GM12873 (cell line): ENCODE results near the gene GCN1.

Experiments used
- TF ChIP-seq, protein P1 (sequence below): IDR thresholded peaks from 2 replicates; pipeline ENCODE4 v1.5.1; 2012; ENCODE audit warnings: low read depth, mild to moderate bottlenecking, moderate library complexity, low read length, control low read depth; ENCODE audit not compliant: insufficient read depth; ENCODE audit errors: missing control alignments

Gene GCN1

GRCh38 chr12:120214626-120215356 lies 20.3 kb upstream of the GCN1 start:
- TF ChIP-seq, protein P1, sequence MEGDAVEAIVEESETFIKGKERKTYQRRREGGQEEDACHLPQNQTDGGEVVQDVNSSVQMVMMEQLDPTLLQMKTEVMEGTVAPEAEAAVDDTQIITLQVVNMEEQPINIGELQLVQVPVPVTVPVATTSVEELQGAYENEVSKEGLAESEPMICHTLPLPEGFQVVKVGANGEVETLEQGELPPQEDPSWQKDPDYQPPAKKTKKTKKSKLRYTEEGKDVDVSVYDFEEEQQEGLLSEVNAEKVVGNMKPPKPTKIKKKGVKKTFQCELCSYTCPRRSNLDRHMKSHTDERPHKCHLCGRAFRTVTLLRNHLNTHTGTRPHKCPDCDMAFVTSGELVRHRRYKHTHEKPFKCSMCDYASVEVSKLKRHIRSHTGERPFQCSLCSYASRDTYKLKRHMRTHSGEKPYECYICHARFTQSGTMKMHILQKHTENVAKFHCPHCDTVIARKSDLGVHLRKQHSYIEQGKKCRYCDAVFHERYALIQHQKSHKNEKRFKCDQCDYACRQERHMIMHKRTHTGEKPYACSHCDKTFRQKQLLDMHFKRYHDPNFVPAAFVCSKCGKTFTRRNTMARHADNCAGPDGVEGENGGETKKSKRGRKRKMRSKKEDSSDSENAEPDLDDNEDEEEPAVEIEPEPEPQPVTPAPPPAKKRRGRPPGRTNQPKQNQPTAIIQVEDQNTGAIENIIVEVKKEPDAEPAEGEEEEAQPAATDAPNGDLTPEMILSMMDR, result no peak

DNA sequence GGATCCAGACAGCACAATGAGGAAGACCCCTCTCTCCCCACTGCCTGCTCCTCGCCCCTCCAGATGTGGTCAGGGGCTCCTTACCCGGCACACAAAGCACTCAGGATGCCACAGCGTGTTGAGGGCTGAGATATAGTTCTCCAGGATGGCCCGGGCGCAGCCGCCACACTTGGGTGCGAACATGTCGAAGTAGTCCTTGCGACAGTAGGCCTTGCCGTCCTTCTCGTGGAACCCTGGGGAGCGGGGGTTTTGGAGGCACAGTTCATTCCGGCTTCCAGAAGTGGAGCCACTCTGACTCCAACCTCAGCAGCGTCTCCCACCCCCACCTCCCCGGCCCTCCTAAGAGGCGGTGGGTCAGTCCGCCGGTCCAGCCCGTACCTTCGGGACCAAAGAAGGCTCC lies 19.2 kb upstream of the GCN1 start:
- TF ChIP-seq, protein P1, result no peak

DNA sequence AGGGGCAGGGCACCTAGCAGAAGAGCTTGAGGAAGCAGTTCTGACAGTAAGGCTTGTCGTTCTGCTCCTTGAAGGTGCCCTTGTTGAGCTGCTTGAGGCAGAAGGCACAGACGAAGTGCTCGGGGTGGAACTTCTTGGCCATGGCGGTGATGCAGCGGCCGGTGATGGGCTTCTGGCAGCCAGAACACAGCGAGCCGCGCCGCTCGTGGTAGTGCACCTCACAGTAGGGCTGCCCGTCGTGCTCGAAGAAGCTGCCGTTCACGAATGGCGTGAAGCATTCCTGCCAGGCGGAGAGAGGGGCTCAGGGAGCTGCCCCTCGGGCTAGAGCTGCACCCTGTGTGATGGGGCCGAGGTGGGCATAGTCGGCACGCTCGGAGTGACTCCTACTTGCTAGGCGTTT lies 17.8 kb upstream of the GCN1 start:
- TF ChIP-seq, protein P1, result no peak

GRCh38 chr12:120211904-120212283 lies 17.4 kb upstream of the GCN1 start:
- TF ChIP-seq, protein P1, result no peak

GRCh38 chr12:120211243-120211903 lies 16.9 kb upstream of the GCN1 start:
- TF ChIP-seq, protein P1, result no peak

GRCh38 chr12:120209851-120210250 lies 15.3 kb upstream of the GCN1 start:
- TF ChIP-seq, protein P1, result no peak

DNA sequence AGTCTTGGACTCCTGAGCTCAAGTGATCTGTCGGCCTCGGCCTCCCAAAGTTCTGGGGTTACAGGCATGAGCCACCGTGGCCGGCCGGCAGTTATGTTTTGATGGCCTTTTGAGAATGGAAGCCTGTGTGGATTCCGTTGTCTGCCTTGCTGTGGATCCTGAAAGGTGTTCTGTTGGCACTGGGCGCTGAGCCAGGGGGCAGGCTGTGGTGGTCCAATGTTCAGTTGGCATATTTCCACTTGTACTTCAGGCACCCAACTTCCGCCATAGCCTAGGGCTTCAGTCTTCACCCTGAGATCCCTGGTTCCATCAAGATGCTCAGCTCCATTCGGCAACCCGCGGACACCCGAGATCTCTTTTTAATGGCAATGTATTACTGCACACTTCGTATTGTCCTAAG lies 12.7 kb upstream of the GCN1 start:
- TF ChIP-seq, protein P1, result no peak
